Stromal cell of bone marrow (primary cell): ENCODE data around the gene USP3.
"Not testable (repeated sequence)": the region's sequence is repeated elsewhere in the genome, so short reads cannot be mapped to it uniquely, and the experiment has no call there.

Experiments
- DNase-seq: peaks from one replicate; pipeline ENCODE4 v3.0.0-alpha.2; 2012; ENCODE audit warnings: low read depth

USP3 gene

GRCh38 chr15:63610209-63610841 lies 105.9 kb downstream of the USP3 start:
- DNase-seq, result peak; percentile 83

GRCh38 chr15:63611177-63611576 lies 106.8 kb downstream of the USP3 start:
- DNase-seq, result no peak

GRCh38 chr15:63612300-63612699 lies 107.9 kb downstream of the USP3 start:
- no peak for DNase-seq

GRCh38 chr15:63615935-63616334 lies 111.5 kb downstream of the USP3 start:
- no peak for DNase-seq

GRCh38 chr15:63617147-63617546 lies 112.8 kb downstream of the USP3 start:
- DNase-seq, result not testable (repeated sequence)

GRCh38 chr15:63617627-63618026 lies 113.2 kb downstream of the USP3 start:
- DNase-seq, result not testable (repeated sequence)

GRCh38 chr15:63620760-63621159 lies 116.4 kb downstream of the USP3 start:
- not testable (repeated sequence) for DNase-seq

- no peak for DNase-seq
These were observed 119.0 kb downstream of the USP3 start for GRCh38 chr15:63623232-63623969.

- no peak for DNase-seq
These were observed 122.6 kb downstream of the USP3 start for GRCh38 chr15:63626955-63627354.

GRCh38 chr15:63628123-63628822 lies 123.9 kb downstream of the USP3 start:
- DNase-seq, result no peak

GRCh38 chr15:63630036-63630751 lies 125.8 kb downstream of the USP3 start:
- no peak for DNase-seq

- no peak for DNase-seq
These were observed 128.9 kb downstream of the USP3 start for GRCh38 chr15:63633312-63633711.

- DNase-seq, result no peak
These were observed 129.8 kb downstream of the USP3 start for GRCh38 chr15:63634154-63634553.

- DNase-seq, result no peak
These were observed 132.2 kb downstream of the USP3 start for GRCh38 chr15:63636518-63637061.

GRCh38 chr15:63638839-63639238 lies 134.4 kb downstream of the USP3 start:
- DNase-seq, result no peak

GRCh38 chr15:63640146-63640545 lies 135.8 kb downstream of the USP3 start:
- DNase-seq, result no peak
